GM12891 (cell line): ENCODE data around the gene APOBEC3A.

ENCODE experiments used
- POLR2A ChIP-seq: IDR thresholded peaks from 2 replicates; pipeline ENCODE4 v1.6.1; 2011; ENCODE audit warnings: low read depth, low read length, control low read depth
- POLR2AphosphoS5 ChIP-seq: IDR thresholded peaks from 2 replicates; pipeline ENCODE4 v1.6.1; 2011; ENCODE audit warnings: low read depth, low read length, control low read depth
- TAF1 ChIP-seq: IDR thresholded peaks from 2 replicates; pipeline ENCODE4 v1.6.1; 2011; ENCODE audit warnings: low read depth, low read length, control low read depth

DNA sequence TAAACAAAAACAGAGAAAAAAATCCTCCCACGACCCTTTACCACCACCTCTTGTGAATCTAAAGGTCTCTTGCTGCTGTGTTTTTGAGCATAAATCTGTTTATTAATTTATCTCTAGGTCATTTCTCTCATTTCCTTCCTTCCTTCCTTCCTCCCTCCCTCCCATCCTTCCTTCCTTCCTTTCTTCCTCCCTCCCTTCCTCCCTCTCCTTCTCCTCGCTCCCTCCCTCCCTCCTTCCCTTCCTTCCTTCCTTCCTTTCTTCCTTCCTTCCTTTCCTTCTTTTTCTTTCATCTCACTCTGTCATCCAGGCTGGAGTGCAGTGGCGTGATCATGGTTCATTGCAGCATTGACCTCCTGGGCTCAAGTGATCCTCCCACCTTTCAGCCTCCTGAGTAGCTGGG lies 13.5 kb upstream of the APOBEC3A start:
- no peak for TF ChIP-seq POLR2AphosphoS5
- no peak for TF ChIP-seq POLR2A
- no peak for TF ChIP-seq TAF1
